OCI-LY1 (cell line): ENCODE measurements around the gene AMIGO3.

Source experiments
- CTCF ChIP-seq: fragments of 200-600 bp; sonication (generic), shearing (Covaris generic); IDR thresholded peaks from 2 replicates; pipeline ENCODE4 v1.5.1; 2017; ENCODE audit warnings: mild to moderate bottlenecking, antibody characterized with exemption, low read length, moderate library complexity, mixed read lengths
- EZH2 ChIP-seq: fragments of 200-600 bp; sonication (generic), shearing (Covaris generic); IDR thresholded peaks from 2 replicates; pipeline ENCODE4 v1.8.0; 2017; ENCODE audit warnings: borderline replicate concordance, mixed run types, mild to moderate bottlenecking, antibody characterized with exemption, low read length, moderate library complexity, mixed read lengths

DNA sequence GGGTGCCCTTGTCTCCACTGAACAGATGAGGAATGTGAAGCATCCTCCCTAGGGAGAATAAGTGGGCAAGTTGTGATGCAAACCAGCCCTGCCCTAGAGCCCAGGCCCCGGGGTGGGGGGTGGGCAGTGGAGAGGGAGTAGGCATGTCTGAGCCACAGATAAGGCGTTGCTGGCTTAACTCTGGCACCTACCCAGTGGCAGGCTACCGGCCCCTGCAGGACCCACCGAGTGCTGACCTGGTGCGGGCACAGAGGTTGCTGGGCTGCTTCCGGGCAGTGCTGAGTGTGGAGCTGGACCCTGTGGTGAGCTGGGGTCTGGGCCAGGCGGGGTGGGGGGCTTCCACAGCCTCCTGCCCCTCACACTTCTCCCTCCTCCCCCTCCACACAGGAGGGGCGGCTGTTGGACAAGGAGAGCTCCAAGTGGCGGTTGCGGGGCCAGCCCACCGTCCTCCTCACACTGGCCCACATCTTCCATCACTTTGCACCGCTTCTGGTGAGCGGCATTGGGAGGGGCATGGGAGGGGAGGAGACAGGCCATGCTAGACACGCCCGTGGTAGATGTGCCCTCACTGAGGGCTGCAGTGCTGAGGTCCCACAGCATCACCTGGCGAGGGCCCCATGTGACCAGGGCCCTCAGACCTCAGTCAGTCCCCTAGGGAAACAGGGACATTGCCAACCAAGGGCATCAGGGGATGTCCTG lies 20.1 kb downstream of the AMIGO3 start:
- TF ChIP-seq CTCF, result no peak
- no peak for TF ChIP-seq EZH2
